Endothelial cell of umbilical vein (primary cell): ENCODE results near the gene LIPA.

Experiments used
- FOS ChIP-seq: IDR thresholded peaks from 2 replicates; pipeline ENCODE4 v1.6.1; 2011; ENCODE audit warnings: mild to moderate bottlenecking, low read length, moderate library complexity, borderline replicate concordance; ENCODE audit not compliant: insufficient read depth
- MYC ChIP-seq: IDR thresholded peaks from one replicate; pipeline ENCODE4 v1.6.1; 2011; ENCODE audit warnings: mild to moderate bottlenecking, low read depth, low read length
- POLR2A ChIP-seq: IDR thresholded peaks from 2 replicates; pipeline ENCODE4 v1.6.1; 2012; ENCODE audit warnings: low read depth, mild to moderate bottlenecking, control low read depth, low read length
- POLR2AphosphoS5 ChIP-seq: IDR thresholded peaks from 2 replicates; pipeline ENCODE4 v1.6.1; 2012; ENCODE audit warnings: low read depth, mild to moderate bottlenecking, control low read depth, low read length, moderate library complexity; ENCODE audit not compliant: insufficient read depth
- TF ChIP-seq, protein P1 (sequence below), 2 donors: IDR thresholded peaks; 1 replicate in 1 of 2; 2 replicates in 1 of 2; pipeline ENCODE4 v1.5.1; 2011; ENCODE audit warnings: low read length in 2 of 2, mild to moderate bottlenecking in 2 of 2, moderate library complexity in 2 of 2, control low read depth in 1 of 2, inconsistent platforms in 1 of 2, low read depth in 1 of 2; ENCODE audit not compliant: insufficient read depth in 1 of 2; ENCODE audit errors: extremely low read depth in 1 of 2
- TF ChIP-seq, protein P2 (sequence below): IDR thresholded peaks from 2 replicates; pipeline ENCODE4 v1.6.1; 2011; ENCODE audit not compliant: insufficient read depth, insufficient read length

DNA sequence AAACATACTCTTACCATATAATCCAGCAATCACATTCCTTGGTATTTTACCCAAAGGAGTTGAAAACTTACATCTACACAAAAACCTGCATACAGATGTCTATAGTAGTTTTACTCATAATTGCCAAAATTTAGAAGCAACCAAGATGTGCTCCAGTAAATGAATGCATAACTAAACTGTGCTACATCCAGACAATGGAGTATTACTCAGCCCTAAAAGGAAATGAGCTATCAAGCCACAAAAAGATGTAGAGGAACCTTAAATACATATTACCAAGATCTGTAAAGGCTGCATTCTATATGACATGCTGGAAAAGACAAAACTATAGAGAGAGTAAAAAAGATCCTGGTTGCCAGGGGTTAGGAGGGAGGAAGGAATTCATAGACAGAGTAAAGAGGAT lies 22.6 kb downstream of the LIPA start:
- no peak for TF ChIP-seq POLR2AphosphoS5
- TF ChIP-seq, protein P1, sequence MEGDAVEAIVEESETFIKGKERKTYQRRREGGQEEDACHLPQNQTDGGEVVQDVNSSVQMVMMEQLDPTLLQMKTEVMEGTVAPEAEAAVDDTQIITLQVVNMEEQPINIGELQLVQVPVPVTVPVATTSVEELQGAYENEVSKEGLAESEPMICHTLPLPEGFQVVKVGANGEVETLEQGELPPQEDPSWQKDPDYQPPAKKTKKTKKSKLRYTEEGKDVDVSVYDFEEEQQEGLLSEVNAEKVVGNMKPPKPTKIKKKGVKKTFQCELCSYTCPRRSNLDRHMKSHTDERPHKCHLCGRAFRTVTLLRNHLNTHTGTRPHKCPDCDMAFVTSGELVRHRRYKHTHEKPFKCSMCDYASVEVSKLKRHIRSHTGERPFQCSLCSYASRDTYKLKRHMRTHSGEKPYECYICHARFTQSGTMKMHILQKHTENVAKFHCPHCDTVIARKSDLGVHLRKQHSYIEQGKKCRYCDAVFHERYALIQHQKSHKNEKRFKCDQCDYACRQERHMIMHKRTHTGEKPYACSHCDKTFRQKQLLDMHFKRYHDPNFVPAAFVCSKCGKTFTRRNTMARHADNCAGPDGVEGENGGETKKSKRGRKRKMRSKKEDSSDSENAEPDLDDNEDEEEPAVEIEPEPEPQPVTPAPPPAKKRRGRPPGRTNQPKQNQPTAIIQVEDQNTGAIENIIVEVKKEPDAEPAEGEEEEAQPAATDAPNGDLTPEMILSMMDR (IDR thresholded peaks at IDR 0.05; ENCODE audit: extremely low read depth in 1 of 2, insufficient read depth in 1 of 2, low read depth in 1 of 2, low read length in 2 of 2), result no peak
- TF ChIP-seq FOS, result no peak
- no peak for TF ChIP-seq POLR2A
- TF ChIP-seq MYC, result no peak
- TF ChIP-seq, protein P2, sequence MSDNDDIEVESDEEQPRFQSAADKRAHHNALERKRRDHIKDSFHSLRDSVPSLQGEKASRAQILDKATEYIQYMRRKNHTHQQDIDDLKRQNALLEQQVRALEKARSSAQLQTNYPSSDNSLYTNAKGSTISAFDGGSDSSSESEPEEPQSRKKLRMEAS, result no peak
